HG03558 (cell line): ENCODE measurements around the gene DCHS1.
A peak's percentile ranks its signal among the peaks of the same experiment; 100 is the strongest.

Experiments used
- ATAC-seq: cut with Tn5 transposase; IDR thresholded peaks from one replicate; pipeline ENCODE4 v1.9.1; 2021; ENCODE audit warnings: moderate number of reproducible peaks; ENCODE audit not compliant: unreplicated experiment; ENCODE audit errors: extremely low read depth

Gene DCHS1

DNA sequence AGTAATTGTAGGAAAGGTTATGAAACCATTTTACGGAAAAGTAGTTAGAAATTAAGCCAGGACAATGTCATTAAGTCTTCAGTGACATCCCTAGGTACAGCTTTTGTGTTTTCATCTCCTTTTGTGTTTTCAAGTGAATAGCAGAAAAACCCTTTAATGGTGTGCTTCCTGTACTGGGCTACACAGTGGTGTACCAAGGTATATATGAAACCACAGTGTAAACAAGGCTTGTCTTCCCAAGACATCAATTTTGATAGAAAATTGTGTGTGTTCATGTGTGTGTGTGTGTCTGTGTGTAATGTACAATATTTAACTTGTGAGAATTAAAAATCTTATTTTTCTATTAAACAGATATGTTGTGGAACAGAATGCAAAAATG, 18.6 kb upstream of the DCHS1 start:
- no peak for ATAC-seq

GRCh38 chr11:6673523-6674218, 18.1 kb upstream of the DCHS1 start:
- no peak for ATAC-seq

DNA sequence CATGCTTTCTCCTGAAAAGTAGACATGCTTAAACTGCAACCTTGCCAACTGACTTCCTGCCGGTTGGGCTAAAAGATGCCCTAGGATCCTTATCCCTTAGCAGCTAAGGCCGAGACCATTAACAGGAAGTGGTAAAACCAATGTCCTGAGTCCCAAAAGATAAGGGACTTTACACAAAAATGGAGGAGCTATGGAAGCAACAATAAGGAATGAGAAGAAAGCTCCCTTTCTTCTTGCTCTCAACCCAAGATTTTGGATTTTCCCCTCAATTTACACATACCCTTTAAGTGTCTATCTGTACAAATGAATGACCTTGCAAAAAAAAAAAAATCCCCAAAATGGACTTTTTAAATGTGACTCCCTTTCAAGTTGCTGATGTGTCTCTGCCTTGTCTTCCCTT, 16.4 kb upstream of the DCHS1 start:
- no peak for ATAC-seq

GRCh38 chr11:6670202-6670830, 14.7 kb upstream of the DCHS1 start:
- no peak for ATAC-seq

DNA sequence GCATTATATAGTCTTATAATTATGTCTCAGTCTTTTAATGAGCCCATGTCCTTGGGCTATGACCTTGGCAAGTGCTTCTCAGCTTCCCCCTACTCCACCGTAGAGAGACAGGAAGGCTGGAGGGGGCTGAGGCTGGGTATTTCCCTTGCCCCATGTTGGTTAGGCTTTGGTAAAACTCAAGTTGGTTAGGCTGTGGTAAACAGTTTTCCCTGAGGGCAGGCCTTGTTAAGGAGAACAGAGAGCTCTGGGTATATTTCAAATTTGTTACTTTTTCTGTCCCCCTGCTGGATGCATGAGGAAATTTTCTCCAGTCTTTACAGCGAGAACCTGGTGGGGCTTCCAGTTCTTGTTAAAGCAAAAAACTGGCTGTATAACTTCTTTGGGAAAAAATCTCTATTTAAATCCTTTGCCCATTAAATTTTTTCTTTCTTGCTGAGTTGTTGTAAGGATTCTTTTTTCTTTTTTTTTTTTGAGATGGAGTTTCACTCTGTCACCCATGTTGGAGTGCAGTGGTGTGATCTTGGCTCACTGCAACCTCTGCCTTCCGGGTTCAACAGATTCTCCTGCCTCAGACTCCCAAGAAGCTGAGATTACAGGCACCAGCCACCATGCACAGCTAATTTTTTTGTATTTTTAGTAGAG, 12.2 kb upstream of the DCHS1 start:
- ATAC-seq: peak; percentile 77

DNA sequence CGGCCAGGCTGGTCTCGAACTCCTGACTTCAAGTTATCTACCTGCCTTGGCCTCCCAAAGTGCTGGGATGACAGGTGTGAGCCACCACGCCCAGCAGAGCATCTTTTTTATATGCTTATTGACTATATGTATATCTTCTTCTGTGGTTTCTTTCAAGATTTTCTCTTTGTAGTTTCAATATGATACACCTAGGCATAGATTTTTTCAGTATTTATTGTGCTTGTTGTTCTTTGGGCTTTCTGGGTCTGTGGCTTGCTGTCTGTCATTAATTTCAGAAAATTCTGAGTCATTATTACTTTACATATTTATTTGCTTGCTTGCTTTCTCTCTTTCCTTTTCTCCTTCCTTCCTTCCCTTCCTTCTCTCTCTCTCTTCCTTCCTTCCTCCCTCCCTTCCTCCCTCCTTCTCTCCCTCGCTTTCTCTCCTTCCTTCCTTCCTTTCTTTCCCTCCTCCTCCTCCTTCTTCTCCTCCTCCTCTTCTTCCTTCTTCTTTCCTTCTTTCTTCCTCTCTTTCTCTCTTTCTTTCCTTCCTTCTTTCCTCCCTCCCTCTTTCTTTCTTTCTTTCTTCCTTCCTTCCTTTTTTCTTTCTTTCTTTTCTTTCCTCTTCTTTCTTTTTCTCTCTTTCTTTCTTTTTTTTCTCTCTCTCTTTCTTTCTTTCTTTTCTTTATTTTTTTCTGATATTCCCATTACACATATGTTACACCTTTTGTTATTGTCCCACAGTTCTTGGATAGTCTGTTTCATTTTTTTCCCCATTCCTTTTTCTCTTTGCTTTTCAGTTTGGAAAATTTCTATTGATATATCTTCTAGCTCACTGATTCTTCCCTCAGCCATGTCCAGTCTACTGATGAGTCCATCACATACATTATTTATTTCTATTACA, 10.9 kb upstream of the DCHS1 start:
- no peak for ATAC-seq

- ATAC-seq: no peak
Observed at GRCh38 chr11:6664551-6664950, 8.9 kb upstream of the DCHS1 start.

- no peak for ATAC-seq
Observed at GRCh38 chr11:6663794-6664469, 8.3 kb upstream of the DCHS1 start.

GRCh38 chr11:6660712-6661111, 5.1 kb upstream of the DCHS1 start:
- ATAC-seq: no peak

GRCh38 chr11:6658647-6659046, 3.0 kb upstream of the DCHS1 start:
- no peak for ATAC-seq

DNA sequence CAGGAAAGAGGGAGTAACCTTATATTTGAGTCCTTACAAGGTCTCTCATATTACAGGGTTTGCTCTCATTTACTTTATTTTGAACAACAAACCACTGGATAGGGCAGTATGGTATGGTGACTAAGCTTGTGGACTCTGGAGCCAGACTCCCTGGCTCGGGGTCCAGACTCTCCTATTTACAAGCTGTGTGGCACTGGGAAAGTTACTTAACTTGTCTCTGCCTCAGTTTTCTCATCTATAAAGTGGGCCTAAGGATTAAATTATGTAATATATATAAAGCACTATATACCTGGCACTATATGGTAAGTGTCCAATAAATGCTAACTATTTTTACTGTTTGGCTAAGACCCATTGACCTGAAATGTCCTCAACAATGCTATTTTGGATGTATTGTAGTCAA, 1.7 kb upstream of the DCHS1 start:
- ATAC-seq: no peak

- ATAC-seq: no peak
Observed at GRCh38 chr11:6656936-6657335, 1.3 kb upstream of the DCHS1 start.

GRCh38 chr11:6656584-6656915, 941 bp upstream of the DCHS1 start:
- ATAC-seq: no peak

GRCh38 chr11:6655020-6655789, 404 bp downstream of the DCHS1 start:
- ATAC-seq: no peak

GRCh38 chr11:6654281-6655019, 1.2 kb downstream of the DCHS1 start:
- ATAC-seq: no peak

DNA sequence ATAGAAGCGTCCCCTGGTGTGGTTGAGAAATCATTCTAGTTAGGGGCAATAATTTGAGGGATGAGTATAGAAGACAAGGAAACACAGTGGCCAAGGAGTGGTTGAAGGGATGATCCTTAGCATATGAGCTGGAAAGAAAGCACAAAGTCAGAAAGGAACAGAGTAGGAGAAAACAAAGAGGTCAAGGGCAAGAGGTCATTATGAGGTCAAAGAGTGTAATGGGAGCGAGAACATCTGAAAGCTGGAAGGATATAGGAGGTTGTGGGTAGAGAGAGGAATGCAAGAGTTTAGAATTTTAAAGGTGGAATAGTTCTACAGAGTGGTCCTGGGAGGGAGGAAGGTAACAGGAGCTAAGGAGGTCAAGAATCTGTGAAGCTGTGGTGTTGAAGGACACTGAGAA, 2.0 kb downstream of the DCHS1 start:
- ATAC-seq: no peak

- ATAC-seq: no peak
Observed at GRCh38 chr11:6653097-6653496, 2.5 kb downstream of the DCHS1 start.

DNA sequence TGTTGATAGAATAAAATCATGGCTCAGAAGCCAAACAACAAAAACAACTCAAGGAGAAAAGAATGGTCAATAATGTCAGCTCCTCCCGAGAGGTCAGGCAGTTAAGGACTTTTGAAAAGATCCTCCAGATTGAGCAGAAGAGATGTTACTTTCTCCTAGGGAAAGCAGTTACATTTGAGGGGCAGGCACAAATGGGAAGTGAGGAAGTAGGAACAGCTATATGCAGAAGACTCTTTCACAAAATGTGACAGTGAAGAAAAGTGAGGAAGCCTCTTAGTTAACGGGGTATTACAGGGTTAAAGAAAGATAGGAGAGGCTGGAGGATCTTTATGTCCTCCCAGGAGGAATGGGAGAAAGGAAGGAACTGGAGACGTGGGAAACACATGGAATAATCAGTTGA, 3.4 kb downstream of the DCHS1 start:
- no peak for ATAC-seq

DNA sequence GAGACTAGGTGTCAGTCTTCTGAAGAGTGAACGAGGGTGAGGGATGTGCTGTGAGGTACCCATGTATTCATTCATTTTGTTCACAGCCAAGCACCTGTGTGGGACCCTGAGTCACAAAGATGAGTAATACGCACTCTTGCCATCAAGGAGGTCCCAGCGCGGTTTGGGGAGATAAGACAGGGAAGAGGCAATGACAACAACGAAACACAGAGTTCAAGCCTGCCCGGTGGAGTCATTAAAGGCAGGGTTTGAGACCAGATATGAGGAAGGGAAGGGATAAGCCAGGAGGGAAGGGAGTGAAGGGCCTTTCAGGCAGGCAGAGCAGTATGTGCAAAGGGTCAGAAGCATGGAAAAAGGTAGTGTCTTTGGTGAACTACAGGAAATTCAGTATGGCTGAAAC, 4.6 kb downstream of the DCHS1 start:
- ATAC-seq: no peak
